ENCODE results near the gene LYPLAL1. TPM values are rescaled to one million over a fixed set of nuclear protein-coding genes. Genes with fewer than 3 reads are reported as not detected.

LYPLAL1 gene
- total and polyA plus RNA-seq, 9 of the 15 experiments (the other 6 are each of a cell fraction or from before 2014, with no cell fraction given): 14.9 to 179 (median 46.3) TPM

GRCh38 chr1:219210067-219210466, 36.4 kb downstream of the LYPLAL1 start:
- Histone ChIP-seq H3K9me3 (replicated peaks; ENCODE audit: control insufficient read depth, insufficient read depth, low read depth, low read length) (no peaks in the 10 kb centered on the region), H4K20me1 (replicated peaks; ENCODE audit: control insufficient read depth, insufficient read depth, low read length) (no peaks in the 10 kb centered on the region), H3K9me1 (ENCODE audit: control insufficient read depth, insufficient read depth, low read length) (no peaks in the 10 kb centered on the region), H3K27ac (ENCODE audit: extremely low read depth, low read depth, low read length) (no peak overlapping the region), H3K4me1 (replicated peaks in 1 of 2; ENCODE audit: control insufficient read depth in 2 of 2, insufficient read depth in 2 of 2, low read length in 2 of 2) (no peaks in the 10 kb centered on the region), H3K27me3 (ENCODE audit: control insufficient read depth in 2 of 2, insufficient read depth in 2 of 2, low read length in 2 of 2) (no peaks in the 10 kb centered on the region), H3K4me3 (no peak overlapping the region), H3K79me2 (ENCODE audit: control insufficient read depth, insufficient read depth, low read length) (no peaks in the 10 kb centered on the region; the same call in 2 of the 3 replicates), H3K9ac (ENCODE audit: insufficient read depth in 1 of 2, low read depth in 2 of 2, low read length in 2 of 2) (no peak overlapping the region), H3K36me3 (ENCODE audit: control insufficient read depth, insufficient read depth, low read length) (peaks cover 17% of the 10 kb centered on the region; the same call in 2 of the 3 replicates), H2AFZ (ENCODE audit: low read depth, low read length) (no peak overlapping the region), H3K4me2 (ENCODE audit: insufficient read depth, low read length) (no peak overlapping the region)
- POLR2A ChIA-PET: interaction anchor here (1.2 to 2.1 kb wide), 2 partner anchors 12 to 14 kb away, joined by 3 to 8 read pairs; no protein-coding TSS in a partner anchor
- ATAC-seq: no peak
- BruUV-seq (replicated peaks): no TSS peak
- no peak for TF ChIP-seq ZKSCAN1 (IDR thresholded peaks at IDR 0.05; ENCODE audit: low read depth, low read length)
- TF ChIP-seq, protein P1, sequence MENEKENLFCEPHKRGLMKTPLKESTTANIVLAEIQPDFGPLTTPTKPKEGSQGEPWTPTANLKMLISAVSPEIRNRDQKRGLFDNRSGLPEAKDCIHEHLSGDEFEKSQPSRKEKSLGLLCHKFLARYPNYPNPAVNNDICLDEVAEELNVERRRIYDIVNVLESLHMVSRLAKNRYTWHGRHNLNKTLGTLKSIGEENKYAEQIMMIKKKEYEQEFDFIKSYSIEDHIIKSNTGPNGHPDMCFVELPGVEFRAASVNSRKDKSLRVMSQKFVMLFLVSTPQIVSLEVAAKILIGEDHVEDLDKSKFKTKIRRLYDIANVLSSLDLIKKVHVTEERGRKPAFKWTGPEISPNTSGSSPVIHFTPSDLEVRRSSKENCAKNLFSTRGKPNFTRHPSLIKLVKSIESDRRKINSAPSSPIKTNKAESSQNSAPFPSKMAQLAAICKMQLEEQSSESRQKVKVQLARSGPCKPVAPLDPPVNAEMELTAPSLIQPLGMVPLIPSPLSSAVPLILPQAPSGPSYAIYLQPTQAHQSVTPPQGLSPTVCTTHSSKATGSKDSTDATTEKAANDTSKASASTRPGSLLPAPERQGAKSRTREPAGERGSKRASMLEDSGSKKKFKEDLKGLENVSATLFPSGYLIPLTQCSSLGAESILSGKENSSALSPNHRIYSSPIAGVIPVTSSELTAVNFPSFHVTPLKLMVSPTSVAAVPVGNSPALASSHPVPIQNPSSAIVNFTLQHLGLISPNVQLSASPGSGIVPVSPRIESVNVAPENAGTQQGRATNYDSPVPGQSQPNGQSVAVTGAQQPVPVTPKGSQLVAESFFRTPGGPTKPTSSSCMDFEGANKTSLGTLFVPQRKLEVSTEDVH (IDR thresholded peaks at IDR 0.05; ENCODE audit: low read depth, partially characterized antibody): no peak
- no peak for TF ChIP-seq ZNF507 (tag; conservative IDR thresholded peaks at IDR 0.05)
- no peak for TF ChIP-seq CLOCK (CRISPR knock-in tag; IDR thresholded peaks at IDR 0.05; ENCODE audit: borderline replicate concordance)
- TF ChIP-seq RFX7 (CRISPR knock-in tag; IDR thresholded peaks at IDR 0.05): no peak
- no peak for TF ChIP-seq BCLAF1 (IDR thresholded peaks at IDR 0.05; ENCODE audit: borderline replicate concordance in 1 of 2, control insufficient read depth in 1 of 2, low read depth in 2 of 2, low read length in 1 of 2)
- no peak for TF ChIP-seq ZNF12 (CRISPR knock-in tag; IDR thresholded peaks at IDR 0.05)
- TF ChIP-seq CC2D1A (IDR thresholded peaks at IDR 0.05): no peak
- no peak for TF ChIP-seq PTBP1 (IDR thresholded peaks at IDR 0.05; ENCODE audit: low read depth, low read length)
- in situ Hi-C loops (cut with MboI): no loop called here
- CTCF ChIA-PET (ENCODE audit: low intra/inter-chr PET ratio): no interaction called here
- no peak for FAIRE-seq
- no peak for DNase-seq (ENCODE audit: extremely low read depth in 1 of 4, low spot score in 3 of 4)
- intact Hi-C loops (cut with micrococcal nuclease): no loop called here
- 84% methylated on average over 5 of the region's 5 CpGs for WGBS (ENCODE audit: insufficient coverage, low coverage, missing lambda C conversion rate)
